Measurements from ENCODE around the gene DAPK1.
"Not testable (repeated sequence)": the region's sequence is repeated elsewhere in the genome, so short reads cannot be mapped to it uniquely, and the experiment has no call there.

The DAPK1 gene

GRCh38 chr9:87548159-87548558, 50.5 kb downstream of the DAPK1 start:
- DNase-seq: no peak

GRCh38 chr9:87549088-87549487, 51.4 kb downstream of the DAPK1 start:
- DNase-seq: not testable (repeated sequence)

GRCh38 chr9:87549791-87550190, 52.1 kb downstream of the DAPK1 start:
- DNase-seq: no peak

DNA sequence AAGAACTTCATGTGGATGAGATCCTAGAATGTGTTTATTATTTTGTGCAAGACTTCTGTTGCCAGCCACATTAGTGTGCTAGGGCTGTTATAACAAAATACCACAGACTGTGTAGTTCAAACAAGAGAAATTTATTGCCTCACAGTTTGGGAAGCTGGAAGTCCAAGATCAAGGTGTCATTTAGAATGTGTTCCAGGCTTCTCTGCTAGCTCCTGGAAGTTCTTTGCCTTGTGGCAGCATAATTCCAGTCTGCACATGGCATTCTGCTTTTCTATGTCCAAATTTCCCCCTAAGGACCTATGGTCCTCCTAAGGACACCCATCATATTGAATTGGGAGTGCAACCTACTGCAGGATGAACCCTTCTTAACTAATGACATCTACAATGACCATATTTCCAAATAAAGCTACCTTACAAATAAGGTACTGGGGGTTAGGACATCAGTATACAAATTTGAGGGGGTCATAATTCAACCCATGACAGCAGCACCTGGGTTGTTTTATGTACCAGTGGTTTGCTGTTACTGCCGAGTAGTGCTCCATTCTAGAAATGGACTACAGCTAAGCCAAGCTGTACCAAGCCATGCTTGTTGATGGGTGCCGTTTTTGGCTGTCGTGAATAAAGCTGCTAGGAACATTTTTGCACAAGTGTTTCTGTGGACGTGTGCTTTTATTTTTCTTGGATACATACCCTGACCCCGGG, 52.7 kb downstream of the DAPK1 start:
- no peak for DNase-seq

- DNase-seq: no peak
Measured at GRCh38 chr9:87551772-87552217, 54.1 kb downstream of the DAPK1 start.

- DNase-seq: no peak
Measured at GRCh38 chr9:87554171-87554910, 56.7 kb downstream of the DAPK1 start.

DNA sequence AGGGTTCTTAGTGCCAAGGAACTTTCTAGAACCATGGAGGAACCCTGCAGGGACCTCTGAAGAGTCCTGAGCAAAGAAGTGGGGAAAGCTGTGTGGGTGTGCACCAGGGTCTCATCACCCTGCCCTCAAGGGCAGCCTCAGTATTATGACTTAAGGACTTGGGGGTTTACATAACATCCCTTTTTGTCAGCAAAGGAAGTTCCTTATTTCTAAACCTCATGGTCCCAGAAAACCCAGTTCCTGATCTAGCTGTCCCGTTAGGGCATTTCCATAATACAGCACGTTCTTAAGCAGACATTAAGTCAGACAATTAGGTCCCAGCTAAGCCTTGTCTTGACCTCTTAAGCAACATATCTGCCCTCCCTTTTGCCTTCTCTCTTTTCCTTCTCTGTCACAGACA, 57.3 kb downstream of the DAPK1 start:
- DNase-seq: no peak

DNA sequence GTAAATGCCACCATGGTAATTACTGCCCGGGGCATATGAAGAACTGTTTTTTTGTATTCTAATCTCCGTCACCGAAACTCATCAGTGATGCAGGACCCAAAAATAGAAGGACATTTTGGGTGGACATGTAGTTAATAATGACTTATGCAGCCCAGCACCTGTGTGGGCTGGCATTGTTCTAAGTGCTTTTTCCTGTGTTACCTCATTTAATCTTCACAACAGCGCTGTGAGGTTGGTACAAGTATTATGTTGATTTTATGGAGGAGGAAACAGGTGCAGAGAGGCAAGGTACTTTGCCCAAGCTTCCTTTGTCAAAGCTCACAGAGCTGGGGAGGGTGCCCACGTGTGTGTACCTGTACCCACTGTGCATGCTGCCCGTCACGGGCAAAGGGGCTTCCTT, 58.4 kb downstream of the DAPK1 start:
- DNase-seq: no peak

DNA sequence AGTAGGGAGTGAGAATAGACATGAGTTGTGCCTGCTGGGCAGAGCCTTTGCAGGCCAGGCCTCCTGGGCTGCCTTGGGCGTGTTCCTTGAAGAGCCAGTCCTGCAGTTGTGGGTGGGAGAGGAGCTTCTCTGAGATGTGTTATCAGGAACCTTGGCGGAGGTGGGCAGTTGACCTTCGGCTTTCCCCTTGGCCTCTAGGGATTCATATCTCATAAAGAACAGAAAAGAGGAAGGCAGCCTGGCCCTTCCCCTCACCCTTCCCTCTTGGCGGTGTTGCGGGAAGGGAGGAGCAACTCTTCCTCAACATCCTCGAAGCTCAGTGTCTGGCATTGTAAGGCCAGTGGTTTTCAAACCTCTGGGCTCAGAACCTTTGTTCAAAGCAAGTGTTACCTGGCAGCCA, 59.2 kb downstream of the DAPK1 start:
- DNase-seq: no peak

GRCh38 chr9:87557996-87558395, 60.3 kb downstream of the DAPK1 start:
- peak; percentile 62 for DNase-seq

DNA sequence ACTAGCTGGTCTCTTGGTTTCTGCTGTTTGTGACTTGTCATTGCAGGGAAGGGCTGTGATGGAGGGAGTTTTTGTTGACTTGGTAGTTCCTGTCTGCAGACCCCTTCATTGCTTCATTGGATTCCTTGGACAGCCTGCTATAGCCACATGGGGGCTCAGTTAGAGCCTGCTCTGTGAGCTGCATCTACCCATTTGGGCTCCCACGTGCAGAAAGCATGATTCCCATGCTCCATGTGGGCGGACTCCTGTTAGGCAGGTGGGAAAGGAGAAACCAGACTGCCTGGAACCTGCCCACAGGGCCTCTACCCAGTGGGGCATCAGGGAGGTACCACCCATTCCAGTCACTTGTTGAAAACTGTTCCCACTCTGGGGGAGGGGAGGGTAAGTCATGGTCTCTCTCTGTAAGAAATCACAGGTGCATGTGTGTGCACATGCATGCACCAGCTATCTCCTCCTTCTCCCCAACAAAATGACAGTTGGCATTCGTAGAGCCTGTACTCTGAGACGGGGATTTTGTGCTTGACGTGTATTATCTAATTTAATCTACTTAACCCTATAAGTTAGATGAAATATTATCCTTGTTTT, 61.0 kb downstream of the DAPK1 start:
- no peak for DNase-seq

DNA sequence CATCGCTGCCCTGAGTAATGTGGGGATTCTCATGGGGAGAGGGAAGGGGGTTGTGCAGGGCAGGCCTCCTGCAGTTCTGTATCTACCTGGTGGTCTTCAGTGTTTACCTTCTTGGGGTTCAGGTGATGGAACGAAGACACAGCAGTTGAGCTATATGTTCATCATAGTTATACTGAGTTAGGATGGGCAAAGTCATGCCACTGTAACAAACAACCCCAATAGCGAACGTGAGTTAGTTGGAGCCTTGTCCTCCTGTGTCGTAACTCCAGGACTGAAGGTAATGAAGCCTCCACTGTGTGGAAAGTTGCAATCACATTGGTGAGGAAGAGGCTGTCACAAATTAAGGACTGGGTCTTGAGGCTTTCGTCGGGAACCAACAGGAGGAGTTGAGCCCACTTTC, 64.4 kb downstream of the DAPK1 start:
- no peak for DNase-seq

- DNase-seq: no peak
Measured at GRCh38 chr9:87562530-87563170, 65.0 kb downstream of the DAPK1 start.

GRCh38 chr9:87564111-87564510, 66.4 kb downstream of the DAPK1 start:
- DNase-seq: no peak

- no peak for DNase-seq
Measured at GRCh38 chr9:87564791-87565241, 67.1 kb downstream of the DAPK1 start.

- DNase-seq: no peak
Measured at GRCh38 chr9:87567001-87567400, 69.3 kb downstream of the DAPK1 start.

- DNase-seq: no peak
Measured at GRCh38 chr9:87567571-87567970, 69.9 kb downstream of the DAPK1 start.

- DNase-seq: no peak
Measured at GRCh38 chr9:87567983-87568382, 70.3 kb downstream of the DAPK1 start.

DNA sequence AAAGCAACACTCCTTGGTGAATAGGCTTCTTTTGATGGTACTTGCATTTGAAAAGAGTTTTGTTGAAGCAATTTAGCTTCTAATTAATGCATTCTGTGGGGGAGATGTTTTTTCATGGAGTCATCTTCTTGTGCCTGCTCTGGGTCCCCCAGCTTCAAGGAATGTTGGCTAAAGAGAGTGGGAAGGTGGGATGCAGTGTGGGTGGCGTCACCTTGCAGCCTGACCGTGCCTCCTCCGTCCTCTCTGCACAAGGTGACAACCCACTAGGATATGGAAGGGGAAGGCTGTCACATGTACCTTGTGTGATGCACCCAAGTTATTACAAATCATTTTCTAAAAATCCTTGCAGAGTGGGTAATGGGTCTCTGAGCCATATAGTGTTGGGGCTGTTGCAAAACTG, 70.7 kb downstream of the DAPK1 start:
- DNase-seq: no peak

- no peak for DNase-seq
Measured at GRCh38 chr9:87569008-87569509, 71.4 kb downstream of the DAPK1 start.

- no peak for DNase-seq
Measured at GRCh38 chr9:87569518-87569917, 71.9 kb downstream of the DAPK1 start.

DNA sequence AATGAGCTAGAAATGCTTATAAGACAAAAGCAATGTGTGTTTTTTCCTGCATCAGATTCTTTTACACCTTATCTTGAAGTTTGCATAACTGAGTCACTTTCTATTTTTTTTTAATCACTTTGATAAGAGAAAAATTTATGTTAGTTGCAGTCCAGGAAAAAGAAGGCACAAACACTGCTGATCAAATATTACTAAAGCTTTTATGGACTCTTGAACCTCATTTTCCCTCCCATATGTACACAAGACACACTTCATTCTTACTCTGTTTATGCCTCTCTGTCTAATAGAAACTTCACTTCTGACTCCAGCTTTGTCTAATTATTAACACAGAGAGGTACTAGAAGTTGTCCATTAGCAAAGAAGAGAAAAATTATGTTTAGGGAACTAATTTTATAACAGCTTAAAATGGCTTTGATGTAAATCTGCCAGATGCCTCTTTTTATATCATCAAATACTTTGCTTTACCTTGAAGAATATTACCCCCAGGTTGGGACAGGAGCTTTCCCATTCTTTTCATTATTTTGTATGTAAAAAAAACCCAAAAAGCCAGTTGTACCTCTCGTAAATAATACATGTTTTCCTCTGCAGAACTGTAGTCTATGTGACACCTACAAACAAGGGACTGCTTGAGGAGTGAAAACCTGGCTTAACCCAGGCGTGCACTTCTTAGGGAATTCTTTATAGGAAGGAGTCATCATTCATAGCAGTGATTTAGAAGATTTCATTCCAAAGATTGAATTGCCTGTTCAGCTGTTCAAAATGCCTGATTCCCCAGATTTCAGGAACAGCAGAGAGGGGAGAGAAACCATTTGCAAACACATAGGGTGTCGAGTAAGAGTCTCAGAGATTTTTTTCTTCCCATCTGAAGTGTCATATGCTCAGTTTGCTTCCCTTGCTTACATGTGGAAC, 72.6 kb downstream of the DAPK1 start:
- no peak for DNase-seq
